NT2/D1 (cell line): ENCODE measurements around the gene DCC.

ENCODE experiments used
- DNase-seq: peaks from one replicate; pipeline ENCODE4 v3.0.0-alpha.2; 2011; ENCODE audit warnings: low read depth, low spot score
- H3K27me3 ChIP-seq: 2 replicates; pipeline ENCODE4 v1.6.0; 2011; ENCODE audit warnings: mild to moderate bottlenecking; ENCODE audit not compliant: insufficient read length, insufficient read depth
- H3K36me3 ChIP-seq: 2 replicates; pipeline ENCODE4 v1.6.1; 2011; ENCODE audit warnings: mild to moderate bottlenecking, low read length, mixed read lengths; ENCODE audit not compliant: insufficient read depth, insufficient read length
- H3K4me1 ChIP-seq: 2 replicates; pipeline ENCODE4 v1.5.1; 2011; ENCODE audit not compliant: insufficient read depth, insufficient read length
- H3K4me3 ChIP-seq: 2 replicates; pipeline ENCODE4 v1.5.1; 2011; ENCODE audit warnings: low read depth; ENCODE audit not compliant: insufficient read length
- H3K9ac ChIP-seq: 2 replicates; pipeline ENCODE4 v1.6.0; 2011; ENCODE audit warnings: low read depth; ENCODE audit not compliant: insufficient read length
- H3K9me3 ChIP-seq: 2 replicates; pipeline ENCODE4 v1.5.1; 2011; ENCODE audit warnings: mild to moderate bottlenecking, low read length; ENCODE audit not compliant: insufficient read depth
- SUZ12 ChIP-seq: IDR thresholded peaks from 2 replicates; pipeline ENCODE4 v1.6.1; 2011; ENCODE audit not compliant: insufficient read length, insufficient read depth; ENCODE audit errors: extremely low read depth
- YY1 ChIP-seq: IDR thresholded peaks from 2 replicates; pipeline ENCODE4 v1.6.1; 2011; ENCODE audit not compliant: insufficient read length, insufficient read depth
- ZNF274 ChIP-seq: IDR thresholded peaks from 2 replicates; pipeline ENCODE4 v1.6.1; 2011; ENCODE audit warnings: mild to moderate bottlenecking, low read depth, low read length

The DCC gene

GRCh38 chr18:52992041-52992440 lies 652.0 kb downstream of the DCC start:
- H3K9me3 ChIP-seq: no peaks in the 10 kb centered on the region
- H3K4me3 ChIP-seq: no peak overlapping the region
- TF ChIP-seq SUZ12: no peak
- TF ChIP-seq ZNF274: no peak
- TF ChIP-seq YY1: no peak
- H3K4me1 ChIP-seq: no peaks in the 10 kb centered on the region
- H3K9ac ChIP-seq: no peak overlapping the region
- H3K36me3 ChIP-seq: no peaks in the 10 kb centered on the region
- DNase-seq: peak; percentile 18
- H3K27me3 ChIP-seq: no peaks in the 10 kb centered on the region

- TF ChIP-seq ZNF274: no peak
- TF ChIP-seq SUZ12: no peak
- no peak for TF ChIP-seq YY1
- H3K4me1 ChIP-seq: no peaks in the 10 kb centered on the region
- H3K9me3 ChIP-seq: no peaks in the 10 kb centered on the region
- no peaks in the 10 kb centered on the region for H3K36me3 ChIP-seq
- no peak overlapping the region for H3K9ac ChIP-seq
- DNase-seq: no peak
- no peak overlapping the region for H3K4me3 ChIP-seq
- no peaks in the 10 kb centered on the region for H3K27me3 ChIP-seq
Observed at GRCh38 chr18:52995875-52996274, 655.9 kb downstream of the DCC start.

GRCh38 chr18:52999633-53000032 lies 659.6 kb downstream of the DCC start:
- TF ChIP-seq SUZ12: no peak
- no peak for TF ChIP-seq ZNF274
- TF ChIP-seq YY1: no peak
- H3K27me3 ChIP-seq: no peaks in the 10 kb centered on the region
- no peaks in the 10 kb centered on the region for H3K36me3 ChIP-seq
- H3K4me1 ChIP-seq: no peaks in the 10 kb centered on the region
- no peak overlapping the region for H3K9ac ChIP-seq
- H3K4me3 ChIP-seq: no peak overlapping the region
- no peaks in the 10 kb centered on the region for H3K9me3 ChIP-seq
- DNase-seq: no peak

GRCh38 chr18:53004798-53005197 lies 664.8 kb downstream of the DCC start:
- H3K4me3 ChIP-seq: no peak overlapping the region
- no peaks in the 10 kb centered on the region for H3K9me3 ChIP-seq
- no peak overlapping the region for H3K9ac ChIP-seq
- TF ChIP-seq ZNF274: no peak
- no peak for DNase-seq
- H3K36me3 ChIP-seq: no peaks in the 10 kb centered on the region
- H3K4me1 ChIP-seq: no peaks in the 10 kb centered on the region
- H3K27me3 ChIP-seq: no peaks in the 10 kb centered on the region

GRCh38 chr18:53018791-53019190 lies 678.8 kb downstream of the DCC start:
- Histone ChIP-seq H3K36me3 (no peaks in the 10 kb centered on the region), H3K9ac (no peak overlapping the region), H3K27me3 (no peaks in the 10 kb centered on the region), H3K4me1 (no peaks in the 10 kb centered on the region), H3K4me3 (no peak overlapping the region), H3K9me3 (no peaks in the 10 kb centered on the region)
- TF ChIP-seq YY1: no peak
- no peak for TF ChIP-seq ZNF274
- TF ChIP-seq SUZ12: no peak
- DNase-seq: peak; percentile 6

- H3K4me3 ChIP-seq: no peak overlapping the region
- no peak for DNase-seq
- no peak overlapping the region for H3K9ac ChIP-seq
- H3K36me3 ChIP-seq: no peaks in the 10 kb centered on the region
- no peaks in the 10 kb centered on the region for H3K27me3 ChIP-seq
- no peaks in the 10 kb centered on the region for H3K9me3 ChIP-seq
- TF ChIP-seq SUZ12: no peak
- no peak for TF ChIP-seq ZNF274
- TF ChIP-seq YY1: no peak
- no peaks in the 10 kb centered on the region for H3K4me1 ChIP-seq
Observed at GRCh38 chr18:53025247-53025646, 685.2 kb downstream of the DCC start.

- Histone ChIP-seq H3K27me3 (no peaks in the 10 kb centered on the region), H3K4me1 (no peaks in the 10 kb centered on the region), H3K4me3 (no peak overlapping the region)
Observed at GRCh38 chr18:53028565-53028964, 688.6 kb downstream of the DCC start.

GRCh38 chr18:53033128-53033527 lies 693.1 kb downstream of the DCC start:
- Histone ChIP-seq H3K4me3 (no peak overlapping the region), H3K36me3 (no peaks in the 10 kb centered on the region), H3K9ac (no peak overlapping the region), H3K4me1 (no peaks in the 10 kb centered on the region), H3K27me3 (no peaks in the 10 kb centered on the region), H3K9me3 (no peaks in the 10 kb centered on the region)
- no peak for DNase-seq
- TF ChIP-seq ZNF274 (no peak), SUZ12 (no peak), YY1 (no peak)

More at GRCh38 chr18:53028565-53028964, 688.6 kb downstream of the DCC start:
- TF ChIP-seq SUZ12 (no peak), ZNF274 (no peak), YY1 (no peak)
- Histone ChIP-seq H3K36me3 (no peaks in the 10 kb centered on the region), H3K9me3 (no peaks in the 10 kb centered on the region), H3K9ac (no peak overlapping the region)
- DNase-seq: no peak
